OCI-LY1 (cell line): Measurements from ENCODE around the gene ZNF557.
A peak's percentile ranks its signal among the peaks of the same experiment; 100 is the strongest.
"Not testable (repeated sequence)": the region's sequence is repeated elsewhere in the genome, so short reads cannot be mapped to it uniquely, and the experiment has no call there.

Source experiments
- H2AFZ ChIP-seq: fragments of 200-600 bp; sonication (generic), shearing (Covaris generic); 2 replicates; pipeline ENCODE4 v1.6.0; 2014; ENCODE audit warnings: antibody characterized with exemption, mild to moderate bottlenecking, low read length
- H3F3A ChIP-seq: fragments of 200-600 bp; sonication (generic), shearing (Covaris generic); 2 replicates; pipeline ENCODE4 v1.6.0; 2014; ENCODE audit warnings: mild to moderate bottlenecking, antibody characterized with exemption, low read length, moderate library complexity; ENCODE audit not compliant: insufficient read depth
- H3K27ac ChIP-seq: fragments of 200-600 bp; sonication (generic); 2 replicates; pipeline ENCODE4 v1.5.1; 2014; ENCODE audit warnings: low read length, mixed run types, mild to moderate bottlenecking, low read depth; ENCODE audit not compliant: poor library complexity, severe bottlenecking
- H3K27me3 ChIP-seq: fragments of 200-600 bp; sonication (generic); 2 replicates; pipeline ENCODE4 v1.6.0; 2014; ENCODE audit warnings: antibody characterized with exemption, mild to moderate bottlenecking, low read length, moderate library complexity; ENCODE audit not compliant: insufficient read depth
- H3K36me3 ChIP-seq: fragments of 200-600 bp; sonication (generic); 2 replicates; pipeline ENCODE4 v1.6.1; 2014; ENCODE audit warnings: mild to moderate bottlenecking, antibody characterized with exemption, low read length, moderate library complexity, mixed read lengths; ENCODE audit not compliant: insufficient read depth
- H3K4me1 ChIP-seq: fragments of 200-600 bp; sonication (generic); 2 replicates; pipeline ENCODE4 v1.5.1; 2014; ENCODE audit warnings: mild to moderate bottlenecking, low read length, moderate library complexity; ENCODE audit not compliant: insufficient read depth, severe bottlenecking
- H3K4me2 ChIP-seq: fragments of 200-600 bp; sonication (generic), shearing (Covaris generic); 2 replicates; pipeline ENCODE4 v1.6.1; 2014; ENCODE audit warnings: low read length
- H3K4me3 ChIP-seq: fragments of 200-600 bp; sonication (generic); 2 replicates; pipeline ENCODE4 v1.5.1; 2014; ENCODE audit warnings: low read length, low read depth, mild to moderate bottlenecking, mixed read lengths; ENCODE audit not compliant: poor library complexity, severe bottlenecking
- H3K79me2 ChIP-seq: fragments of 200-600 bp; shearing (Covaris generic); 2 replicates; pipeline ENCODE4 v1.6.1; 2016; ENCODE audit warnings: mixed run types, low read length, mixed read lengths; ENCODE audit not compliant: insufficient read depth
- H3K9ac ChIP-seq: fragments of 200-600 bp; sonication (generic), shearing (Covaris generic); 2 replicates; pipeline ENCODE4 v1.6.1; 2014; ENCODE audit warnings: mild to moderate bottlenecking, low read length, mixed read lengths
- H3K9me2 ChIP-seq: fragments of 200-600 bp; sonication (generic), shearing (Covaris generic); 2 replicates; pipeline ENCODE4 v1.6.1; 2014; ENCODE audit warnings: low read depth, mild to moderate bottlenecking, low read length, mixed read lengths
- H3K9me3 ChIP-seq: fragments of 200-600 bp; shearing (Covaris generic); 2 replicates; pipeline ENCODE4 v1.6.1; 2014; ENCODE audit warnings: low read length, mixed read lengths
- H4K20me1 ChIP-seq: fragments of 200-600 bp; sonication (generic), shearing (Covaris generic); 2 replicates; pipeline ENCODE4 v1.6.0; 2016; ENCODE audit warnings: mild to moderate bottlenecking, low read length; ENCODE audit not compliant: insufficient read depth
- EZH2 ChIP-seq: fragments of 200-600 bp; sonication (generic), shearing (Covaris generic); IDR thresholded peaks from 2 replicates; pipeline ENCODE4 v1.8.0; 2017; ENCODE audit warnings: borderline replicate concordance, mixed run types, mild to moderate bottlenecking, antibody characterized with exemption, low read length, moderate library complexity, mixed read lengths
- TF ChIP-seq, protein P1 (sequence below): fragments of 200-600 bp; sonication (generic), shearing (Covaris generic); IDR thresholded peaks from 2 replicates; pipeline ENCODE4 v1.5.1; 2017; ENCODE audit warnings: mild to moderate bottlenecking, antibody characterized with exemption, low read length, moderate library complexity, mixed read lengths

Gene ZNF557

DNA sequence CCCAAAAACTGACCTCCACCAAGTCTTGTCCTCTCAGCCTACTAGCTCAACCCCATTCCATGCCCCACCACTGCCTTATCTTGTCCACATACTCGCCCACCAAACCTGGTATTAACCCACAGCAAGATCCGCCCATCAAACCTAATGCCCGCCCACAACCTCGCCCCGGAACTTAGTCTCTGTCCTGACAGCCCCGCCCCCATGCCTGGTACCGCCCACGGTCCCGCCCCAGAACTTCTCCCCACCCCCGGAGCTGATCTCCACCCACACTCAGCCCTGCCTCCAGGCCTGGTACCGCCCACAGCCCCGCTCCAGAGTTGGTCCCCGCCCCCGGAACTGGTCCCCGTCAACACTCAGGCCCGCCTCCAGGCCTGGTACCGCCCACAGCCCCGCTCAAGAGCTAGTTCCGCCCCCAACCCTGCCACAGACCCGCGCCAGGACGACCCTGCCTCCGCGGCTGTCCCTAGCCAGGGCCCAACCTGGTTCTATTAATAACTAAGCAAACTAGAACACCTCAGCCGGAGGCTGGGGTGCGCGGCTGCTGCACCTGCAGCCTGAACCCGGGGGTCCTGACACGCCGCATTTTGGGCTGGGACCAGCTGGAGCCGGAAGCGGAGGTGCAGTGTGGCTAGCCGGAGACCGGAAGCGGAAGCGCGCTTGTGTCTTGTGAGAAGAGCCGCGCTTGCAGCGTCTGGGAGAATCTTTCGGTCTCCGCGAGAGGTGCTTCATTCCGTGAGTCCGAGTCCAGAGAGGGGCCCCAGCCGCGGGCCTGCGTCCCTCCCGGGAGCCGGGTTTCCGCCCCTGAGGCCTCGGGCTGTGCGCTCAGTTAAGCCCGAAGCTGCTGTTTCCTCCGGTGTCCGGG, at the start of gene ZNF557:
Gene ZNF557, plus strand, starts transcription at position 662 of the 862 bp plus-strand sequence. CDS start 5,372 bp downstream, outside the sequence.
- H3K4me1 ChIP-seq = peaks cover 12% of the 10 kb centered on the region
- H3K4me2 ChIP-seq = peak within 1 kb of the TSS; percentile 80
- H3K9me3 ChIP-seq = no peaks in the 10 kb centered on the region
- H4K20me1 ChIP-seq = no peaks in the 10 kb centered on the region
- H3K27ac ChIP-seq = peak within 1 kb of the TSS; percentile 80
- H3K27me3 ChIP-seq = no peaks in the 10 kb centered on the region
- H2AFZ ChIP-seq = peak within 1 kb of the TSS; percentile 56
- TF ChIP-seq EZH2 = no peak
- TF ChIP-seq, protein P1, sequence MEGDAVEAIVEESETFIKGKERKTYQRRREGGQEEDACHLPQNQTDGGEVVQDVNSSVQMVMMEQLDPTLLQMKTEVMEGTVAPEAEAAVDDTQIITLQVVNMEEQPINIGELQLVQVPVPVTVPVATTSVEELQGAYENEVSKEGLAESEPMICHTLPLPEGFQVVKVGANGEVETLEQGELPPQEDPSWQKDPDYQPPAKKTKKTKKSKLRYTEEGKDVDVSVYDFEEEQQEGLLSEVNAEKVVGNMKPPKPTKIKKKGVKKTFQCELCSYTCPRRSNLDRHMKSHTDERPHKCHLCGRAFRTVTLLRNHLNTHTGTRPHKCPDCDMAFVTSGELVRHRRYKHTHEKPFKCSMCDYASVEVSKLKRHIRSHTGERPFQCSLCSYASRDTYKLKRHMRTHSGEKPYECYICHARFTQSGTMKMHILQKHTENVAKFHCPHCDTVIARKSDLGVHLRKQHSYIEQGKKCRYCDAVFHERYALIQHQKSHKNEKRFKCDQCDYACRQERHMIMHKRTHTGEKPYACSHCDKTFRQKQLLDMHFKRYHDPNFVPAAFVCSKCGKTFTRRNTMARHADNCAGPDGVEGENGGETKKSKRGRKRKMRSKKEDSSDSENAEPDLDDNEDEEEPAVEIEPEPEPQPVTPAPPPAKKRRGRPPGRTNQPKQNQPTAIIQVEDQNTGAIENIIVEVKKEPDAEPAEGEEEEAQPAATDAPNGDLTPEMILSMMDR = no peak
- no peaks in the 10 kb centered on the region for H3F3A ChIP-seq
- peak within 1 kb of the TSS; percentile 91 for H3K4me3 ChIP-seq
- H3K9ac ChIP-seq = peak within 1 kb of the TSS; percentile 85
- peaks cover 11% of the 10 kb centered on the region for H3K79me2 ChIP-seq
- H3K9me2 ChIP-seq = no peaks in the 10 kb centered on the region
- H3K36me3 ChIP-seq = peaks cover 31% of the 10 kb centered on the region

GRCh38 chr19:7021331-7021730, 48.2 kb upstream of the ZNF557 start, which contains the start of gene MBD3L2B:
Gene MBD3L2B, minus strand, starts transcription at chr19:7021431. Its CDS starts 34 bp downstream, at chr19:7021397.
- not testable (repeated sequence) for H3K9me3 ChIP-seq, H2AFZ ChIP-seq, H3K4me3 ChIP-seq, H3K9ac ChIP-seq, H3K27me3 ChIP-seq, H3K36me3 ChIP-seq, H3K4me2 ChIP-seq, H3K79me2 ChIP-seq, H3K27ac ChIP-seq, H3F3A ChIP-seq, H3K9me2 ChIP-seq, H3K4me1 ChIP-seq, H4K20me1 ChIP-seq

GRCh38 chr19:7028790-7029189, 40.7 kb upstream of the ZNF557 start:
- H2AFZ ChIP-seq, H3K4me1 ChIP-seq, H3K27me3 ChIP-seq, H3K9me3 ChIP-seq, H3K79me2 ChIP-seq, H3K36me3 ChIP-seq, H4K20me1 ChIP-seq, H3K9ac ChIP-seq, H3K27ac ChIP-seq, H3K4me3 ChIP-seq, H3K4me2 ChIP-seq, H3K9me2 ChIP-seq, H3F3A ChIP-seq: not testable (repeated sequence)

DNA sequence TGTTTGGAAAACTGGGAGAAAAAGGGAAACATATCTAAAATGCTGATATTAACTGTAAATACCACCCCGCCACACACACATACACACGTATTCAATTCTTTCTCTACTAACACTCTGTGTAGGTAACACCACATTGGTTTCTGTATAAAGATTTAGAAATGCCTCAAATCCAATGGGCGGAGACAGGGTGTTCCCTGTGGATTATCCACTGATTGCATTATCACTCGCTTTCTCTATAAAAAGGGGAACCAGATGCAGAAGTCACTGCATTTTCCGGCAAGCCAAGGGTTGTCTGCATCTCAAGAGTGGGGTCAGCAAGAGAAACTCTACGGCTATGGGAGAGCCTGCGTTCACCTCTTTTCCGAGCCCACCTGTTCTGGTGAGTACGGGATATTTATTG, 39.2 kb upstream of the ZNF557 start, which contains the start of gene MBD3L5:
Gene MBD3L5, plus strand, starts transcription at position 301 of the 400 bp plus-strand sequence. Its CDS starts 34 bp downstream, at position 335.
- H3K9ac ChIP-seq, H3K79me2 ChIP-seq, H3K36me3 ChIP-seq, H3K27ac ChIP-seq, H3K9me3 ChIP-seq, H3K4me1 ChIP-seq, H3F3A ChIP-seq, H2AFZ ChIP-seq, H3K27me3 ChIP-seq, H4K20me1 ChIP-seq, H3K9me2 ChIP-seq, H3K4me2 ChIP-seq, H3K4me3 ChIP-seq: not testable (repeated sequence)

GRCh38 chr19:7040079-7040478, 29.4 kb upstream of the ZNF557 start, which contains the start of gene MBD3L4:
Gene MBD3L4, minus strand, starts transcription at chr19:7040179. Its CDS starts 35 bp downstream, at chr19:7040144.
- H3K79me2 ChIP-seq, H3K27ac ChIP-seq, H3K4me2 ChIP-seq, H3F3A ChIP-seq, H3K9me2 ChIP-seq, H4K20me1 ChIP-seq, H3K4me1 ChIP-seq, H3K27me3 ChIP-seq, H3K9me3 ChIP-seq, H3K9ac ChIP-seq, H3K36me3 ChIP-seq, H3K4me3 ChIP-seq, H2AFZ ChIP-seq: not testable (repeated sequence)

GRCh38 chr19:7041563-7041962, 27.9 kb upstream of the ZNF557 start:
- H3K79me2 ChIP-seq, H3K36me3 ChIP-seq, H3K27me3 ChIP-seq, H3F3A ChIP-seq, H3K4me2 ChIP-seq, H4K20me1 ChIP-seq, H2AFZ ChIP-seq, H3K9ac ChIP-seq, H3K4me3 ChIP-seq, H3K4me1 ChIP-seq, H3K27ac ChIP-seq, H3K9me3 ChIP-seq, H3K9me2 ChIP-seq: not testable (repeated sequence)
